ENCODE results near the gene VIPAS39.
"Not testable (repeated sequence)": the region's sequence is repeated elsewhere in the genome, so short reads cannot be mapped to it uniquely, and the experiment has no call there.

GRCh38 chr14:77416098-77416497, 41.3 kb downstream of the VIPAS39 start:
- not testable (repeated sequence) for TF ChIP-seq CTCF (IDR thresholded peaks at IDR 0.05); POLR2A (IDR thresholded peaks at IDR 0.05); POLR2AphosphoS5 (IDR thresholded peaks at IDR 0.05; ENCODE audit: insufficient read depth in 1 of 2, low read depth in 1 of 2)
